ENCODE measurements around the gene ASAH2.
"Not testable (repeated sequence)": the region's sequence is repeated elsewhere in the genome, so short reads cannot be mapped to it uniquely, and the experiment has no call there.

Gene ASAH2

DNA sequence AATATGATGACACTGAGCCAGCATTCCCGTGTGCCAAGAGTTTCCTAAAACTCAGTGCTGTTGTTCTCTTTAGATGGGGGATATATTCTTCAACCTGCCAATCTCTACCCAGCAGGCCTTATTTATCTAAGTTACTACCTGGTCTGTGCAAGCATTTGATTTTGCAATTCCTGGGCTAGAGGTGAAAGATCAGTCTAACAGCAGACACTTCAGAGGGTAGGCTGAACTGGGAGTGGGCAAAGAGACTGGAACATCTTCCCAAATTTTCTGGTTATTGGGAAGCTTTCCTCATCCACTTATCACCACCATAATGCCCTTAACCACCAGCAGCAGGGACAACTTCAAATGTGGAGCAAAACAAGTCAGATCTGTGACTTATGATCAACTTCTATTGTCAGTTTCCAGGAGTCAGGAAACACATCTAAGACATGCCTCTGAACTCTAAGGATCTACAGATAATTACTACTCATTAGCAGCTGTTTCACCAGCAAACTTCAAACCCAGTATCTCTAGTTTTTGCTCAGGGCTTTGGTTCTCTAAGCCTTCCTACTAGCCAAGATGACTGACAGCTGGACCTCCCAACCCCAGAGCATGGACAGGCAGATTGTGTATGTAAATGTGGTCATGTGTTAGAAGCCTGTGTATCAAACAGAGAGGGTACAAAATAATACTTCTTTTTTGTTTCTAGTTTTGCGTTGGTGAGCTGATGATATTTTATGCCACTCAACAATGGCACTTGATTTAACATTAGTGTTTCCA is 1.0 kb downstream of the ASAH2 start:
- DNase-seq: no peak

DNA sequence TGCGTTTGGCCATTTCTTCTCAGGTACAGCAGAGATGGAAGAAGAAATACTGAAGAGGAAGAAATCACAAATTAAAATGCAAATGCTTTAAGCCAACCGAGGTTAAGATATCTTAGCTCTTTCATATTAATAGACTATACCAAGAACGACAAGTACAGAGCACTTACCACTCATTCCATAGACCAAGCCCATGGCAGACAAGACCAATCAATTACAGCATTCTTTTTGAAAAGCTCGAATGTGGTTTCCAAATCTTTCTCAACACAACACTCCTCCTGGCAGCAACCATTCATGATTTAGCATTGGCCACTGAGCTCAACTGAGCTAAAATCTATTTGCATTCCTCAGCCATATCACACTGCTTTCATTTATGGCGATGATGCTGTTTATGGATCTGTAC is 2.7 kb downstream of the ASAH2 start:
- no peak for DNase-seq

DNA sequence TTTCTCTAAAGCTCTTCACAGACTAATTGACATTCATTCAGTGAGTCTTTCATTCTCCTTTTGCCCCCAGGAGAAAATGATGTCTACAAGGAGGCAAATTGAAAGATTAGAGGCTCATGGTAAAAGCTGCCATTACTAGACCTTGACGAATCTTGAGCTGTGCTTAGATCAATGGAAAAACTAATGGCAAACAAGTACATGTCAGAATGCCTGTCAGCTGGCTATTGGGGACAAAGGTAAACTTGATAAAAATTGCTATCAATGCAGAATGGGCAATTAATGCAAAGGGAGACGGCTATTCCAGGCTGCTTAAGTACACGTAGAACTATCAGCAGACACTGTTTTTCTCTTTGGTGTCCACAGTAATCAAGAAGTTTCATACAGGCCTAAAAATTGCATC is 3.3 kb downstream of the ASAH2 start:
- DNase-seq: no peak

DNA sequence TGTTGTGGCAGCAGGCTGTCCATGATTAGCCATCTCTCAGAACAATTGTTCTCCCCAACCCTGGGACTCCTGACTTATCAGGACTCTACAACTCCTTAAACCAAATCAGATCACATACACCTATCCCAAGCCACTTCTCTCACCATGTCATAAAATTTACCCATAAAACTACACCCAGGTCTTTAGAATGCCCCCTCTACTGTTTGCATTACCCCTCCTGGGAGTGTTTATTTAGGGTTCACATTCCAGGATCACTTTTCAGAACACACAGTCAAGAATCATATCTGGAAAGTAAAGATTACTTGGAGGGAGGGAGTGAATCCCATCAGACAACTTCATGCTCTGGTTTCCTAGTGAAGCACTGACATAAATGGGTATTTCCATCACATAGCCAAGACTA is 7.1 kb downstream of the ASAH2 start:
- no peak for DNase-seq

DNA sequence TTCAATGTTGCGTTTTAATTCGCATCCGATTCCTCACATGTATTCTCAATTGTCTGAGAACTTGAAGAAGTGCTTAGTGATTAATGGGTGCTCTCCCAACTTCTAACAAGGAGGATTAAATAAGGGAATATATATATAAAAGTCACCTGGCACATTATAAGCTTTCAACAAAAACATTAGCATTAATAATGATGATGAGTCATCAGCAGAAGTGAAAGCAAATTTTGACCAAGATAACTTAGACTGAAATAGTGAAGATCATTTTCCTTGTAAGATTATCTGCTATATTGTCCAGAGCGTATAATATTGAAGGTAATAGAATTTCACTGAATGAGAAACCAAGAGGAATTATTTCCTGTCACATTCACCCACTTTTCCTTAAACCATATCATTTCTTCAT is 8.5 kb downstream of the ASAH2 start:
- DNase-seq: no peak

DNA sequence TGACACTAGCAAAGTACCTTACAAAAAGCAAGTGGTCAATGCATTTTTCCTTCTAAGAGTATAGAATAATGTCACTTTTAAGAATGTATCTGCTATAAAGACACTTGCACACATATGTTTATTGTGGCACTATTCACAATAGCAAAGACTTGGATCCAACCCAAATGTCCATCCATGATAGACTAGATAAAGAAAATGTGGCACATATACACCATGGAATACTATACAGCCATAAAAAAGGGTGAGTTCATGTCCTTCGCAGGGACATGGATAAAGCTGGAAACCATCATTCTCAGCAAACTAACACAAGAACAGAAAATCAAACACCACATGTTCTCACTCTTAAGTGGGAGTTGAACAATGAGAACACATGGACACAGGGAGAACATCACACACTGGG is 9.8 kb downstream of the ASAH2 start:
- not testable (repeated sequence) for DNase-seq

DNA sequence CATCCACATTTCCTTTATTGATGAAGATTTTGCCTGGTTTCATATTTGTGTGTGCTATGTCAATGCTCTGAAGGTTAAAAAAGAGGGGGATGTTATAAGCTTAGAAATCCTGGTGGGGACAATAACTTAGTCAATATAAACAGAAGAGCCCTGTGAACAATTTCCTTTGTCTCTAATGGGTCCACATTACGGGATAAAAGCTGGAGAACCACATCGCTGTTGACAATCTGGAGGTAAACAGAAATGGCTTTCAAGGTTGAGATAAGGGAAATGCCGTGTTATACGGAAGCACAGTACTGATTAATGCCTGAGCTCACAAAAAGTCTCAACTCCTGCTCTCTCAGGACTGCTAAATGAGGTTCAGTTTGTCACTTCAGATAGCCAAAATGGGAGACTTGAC is 16.8 kb downstream of the ASAH2 start:
- no peak for DNase-seq

DNA sequence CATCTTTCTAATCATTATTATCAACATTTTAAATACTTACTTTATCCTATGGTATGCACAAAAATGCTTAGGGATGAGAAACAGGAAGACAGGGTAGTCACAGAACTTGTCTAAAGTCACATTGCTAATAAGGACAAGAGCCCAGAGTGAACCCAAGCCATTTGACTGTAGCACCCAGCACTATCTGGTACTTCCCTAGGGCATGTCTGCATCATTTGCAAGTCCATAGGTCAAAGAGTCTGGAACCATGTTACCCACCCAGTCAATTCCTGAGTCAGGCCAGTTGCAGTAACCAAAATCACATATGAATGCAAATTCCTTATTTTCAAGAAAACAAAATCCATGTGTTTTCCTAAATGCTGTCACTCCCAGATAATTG is 19.1 kb downstream of the ASAH2 start:
- DNase-seq: no peak

DNA sequence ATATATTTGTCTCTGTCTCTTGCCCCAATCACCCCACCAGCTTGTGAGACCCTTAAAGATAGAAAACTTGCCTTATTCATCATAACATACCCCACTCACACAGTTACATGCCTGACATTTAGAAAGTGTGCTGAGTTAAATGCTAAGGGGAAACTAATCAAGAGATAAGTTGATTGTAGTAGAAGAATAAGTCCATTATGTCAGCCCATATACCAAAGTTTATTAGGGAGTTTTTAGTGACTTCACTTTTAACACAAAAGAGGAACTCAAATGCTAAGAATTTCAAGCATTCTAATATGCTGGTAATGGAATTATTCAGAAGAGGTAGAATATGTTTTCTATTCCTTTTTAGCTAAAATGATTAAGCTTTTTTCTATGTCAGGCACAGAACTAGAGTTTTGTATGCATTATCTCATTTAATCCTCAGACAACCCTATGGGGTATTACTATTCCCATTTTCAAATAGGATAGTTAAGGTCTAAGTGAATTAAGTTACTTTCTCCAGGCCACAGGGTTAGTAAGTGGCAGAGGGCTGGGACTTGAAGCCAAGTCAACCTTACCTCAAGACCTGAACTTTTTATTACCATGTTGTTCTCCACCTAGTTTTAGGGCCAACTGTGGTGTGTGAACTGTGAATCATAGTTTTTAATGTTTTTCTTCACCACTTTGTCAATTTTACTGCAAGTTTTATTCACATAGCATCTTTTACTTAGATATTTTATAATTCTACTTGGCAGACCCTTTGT is 19.6 kb downstream of the ASAH2 start:
- DNase-seq: no peak

DNA sequence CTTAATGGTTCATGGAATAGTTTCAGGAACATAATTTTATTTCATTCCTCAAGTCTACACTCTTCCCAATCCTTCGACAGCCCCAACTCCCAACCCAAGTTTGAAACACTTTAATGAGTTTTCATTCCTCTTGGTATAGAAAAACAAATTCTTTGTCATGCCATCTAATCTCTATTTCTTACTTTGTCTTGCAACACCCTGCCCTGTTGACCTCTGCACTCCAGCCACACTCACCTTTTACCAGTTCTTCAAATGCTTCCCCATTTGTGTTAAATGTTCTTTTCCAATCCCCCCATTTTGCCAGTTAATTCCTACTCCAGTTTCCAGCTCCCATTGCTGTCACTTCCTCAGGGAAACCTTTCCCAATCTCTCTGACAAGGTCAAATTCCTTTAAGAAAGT is 21.9 kb downstream of the ASAH2 start:
- no peak for DNase-seq

DNA sequence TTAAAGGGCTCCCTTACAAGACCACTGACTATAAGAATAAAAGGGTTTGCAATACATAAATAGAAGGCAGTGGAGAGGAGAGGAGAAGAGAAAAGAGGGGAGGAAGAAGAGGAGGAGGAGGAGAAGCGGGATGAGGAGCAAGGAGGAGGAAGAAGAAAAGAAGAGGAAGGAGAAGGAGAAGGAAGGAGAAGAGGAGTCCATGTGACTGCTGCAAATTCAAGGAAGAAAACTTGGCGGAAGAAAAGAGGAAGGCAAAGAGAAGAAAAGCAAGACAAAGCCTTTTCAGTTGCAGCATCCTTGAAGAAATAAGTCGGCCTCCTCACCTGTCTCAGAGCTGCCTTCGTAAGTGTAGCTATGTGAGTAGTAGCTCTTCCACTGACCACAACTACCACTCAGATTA is 22.6 kb downstream of the ASAH2 start:
- no peak for DNase-seq

DNA sequence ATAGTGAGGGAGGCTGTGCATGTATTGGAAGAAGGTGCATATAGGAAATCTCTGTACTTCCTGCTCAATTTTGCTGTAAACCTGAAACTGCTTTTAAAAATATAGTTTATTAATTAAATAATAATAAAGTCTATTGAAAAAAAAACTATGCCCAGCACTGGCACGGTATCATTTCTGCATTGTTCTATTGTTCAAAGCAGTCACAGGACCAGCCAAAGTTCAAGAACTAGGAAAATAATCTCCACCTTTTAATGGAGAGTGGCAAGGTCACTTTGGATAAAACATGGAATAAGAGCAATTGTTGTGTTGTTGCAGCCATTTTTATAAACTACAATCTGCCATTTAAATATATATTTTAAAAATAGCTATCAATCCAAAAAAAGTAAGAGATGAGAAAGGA is 24.7 kb downstream of the ASAH2 start:
- DNase-seq: no peak

DNA sequence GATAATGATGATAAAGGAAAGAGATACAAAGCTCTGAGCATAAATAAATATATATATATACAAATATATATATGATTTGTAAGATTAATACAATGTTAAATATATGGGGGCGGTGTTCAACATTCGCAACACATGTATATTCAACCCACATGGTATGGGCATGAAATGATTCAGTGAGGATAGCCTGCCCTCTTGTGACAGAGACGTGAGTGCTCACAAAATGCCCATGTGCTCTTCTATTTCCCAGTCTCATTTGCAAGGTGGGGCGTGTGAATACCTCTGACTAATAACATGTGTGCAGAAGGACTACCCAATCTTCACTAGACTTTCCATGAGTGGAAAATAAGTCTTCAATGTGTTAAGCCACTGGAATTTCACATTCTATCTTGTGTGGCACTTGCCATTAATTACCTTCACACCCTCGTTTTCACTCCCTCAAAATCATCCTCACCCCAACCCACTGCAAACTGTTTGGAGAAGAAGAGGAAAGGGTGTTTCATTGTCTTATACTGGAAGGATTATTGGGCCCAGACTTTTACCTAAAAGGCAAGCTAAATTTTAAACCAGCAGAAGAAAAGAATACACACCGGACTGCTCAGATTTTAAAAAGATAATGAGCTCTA is 26.9 kb downstream of the ASAH2 start:
- no peak for DNase-seq

DNA sequence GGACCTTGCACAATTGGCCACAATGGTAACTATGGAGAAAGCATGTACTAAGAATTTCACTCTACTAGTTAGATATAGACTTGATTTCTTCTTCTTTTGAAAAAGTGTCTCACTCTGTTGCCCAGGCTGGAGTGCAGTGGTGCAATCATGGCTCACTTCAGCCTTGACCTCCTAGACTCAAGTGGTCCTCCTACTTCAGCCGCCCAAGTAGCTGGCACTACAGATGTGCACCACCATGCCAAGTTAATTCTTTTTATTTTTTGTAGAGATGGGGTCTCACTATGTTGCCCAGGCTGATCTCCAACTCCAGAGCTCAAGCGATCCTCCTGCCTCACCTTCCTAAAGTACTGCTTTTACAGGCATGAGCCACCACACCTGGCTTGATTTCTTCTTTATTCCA is 29.1 kb downstream of the ASAH2 start:
- no peak for DNase-seq

DNA sequence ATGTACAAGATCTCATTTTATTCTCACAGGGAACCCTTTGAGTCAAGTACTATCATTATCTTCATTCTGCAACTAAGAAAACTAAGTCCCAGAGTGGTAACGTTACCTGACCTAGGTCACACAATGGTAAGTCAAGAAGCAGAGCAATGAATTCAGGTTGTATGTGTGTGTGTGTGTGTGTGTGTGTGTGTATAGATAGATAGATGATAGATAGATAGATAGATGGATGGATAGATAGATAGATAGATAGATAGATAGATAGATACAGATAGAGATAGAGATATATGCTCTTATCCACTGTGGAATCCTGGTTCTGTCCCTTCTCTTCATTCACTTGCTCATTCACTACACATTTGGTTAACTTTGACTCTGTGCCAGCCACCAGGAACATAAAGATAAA is 29.8 kb downstream of the ASAH2 start:
- no peak for DNase-seq

DNA sequence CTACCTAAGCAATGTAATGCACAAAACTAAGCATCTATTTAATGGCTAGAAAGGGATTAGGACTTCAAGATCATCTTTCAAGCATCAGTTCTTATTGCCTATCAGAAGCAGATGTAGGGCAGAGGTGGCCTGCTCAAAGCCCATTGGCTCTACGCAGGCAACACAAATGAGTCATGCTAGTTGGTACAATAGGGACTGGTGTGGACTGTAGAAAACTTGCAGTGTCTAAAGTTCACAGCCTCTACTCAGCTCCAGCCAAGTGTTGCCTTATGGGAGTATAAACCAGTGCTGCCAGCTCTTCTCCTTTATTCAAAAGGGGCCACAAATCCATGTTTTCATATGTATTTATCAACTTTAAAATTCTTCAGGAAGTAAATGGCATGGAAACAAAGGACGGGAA is 31.7 kb downstream of the ASAH2 start:
- no peak for DNase-seq

DNA sequence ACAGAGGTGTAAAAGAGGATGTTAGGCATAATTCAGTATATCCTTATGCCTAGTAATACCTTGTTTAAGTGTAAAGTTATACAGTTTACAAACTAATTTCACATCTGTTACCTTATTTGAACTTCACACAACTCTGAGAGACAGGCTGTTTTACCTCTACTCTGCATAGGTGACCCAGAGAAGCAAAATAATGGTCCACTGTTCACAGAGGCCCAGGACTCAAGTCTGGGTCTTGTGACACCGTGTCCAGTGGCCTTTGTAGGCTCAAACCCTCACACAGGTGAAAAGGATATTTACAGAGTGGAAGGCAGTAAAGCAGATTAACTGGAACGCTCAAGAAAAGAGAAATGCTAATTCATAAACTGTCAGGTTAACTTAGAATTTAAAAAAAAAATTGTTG is 32.1 kb downstream of the ASAH2 start:
- no peak for DNase-seq

DNA sequence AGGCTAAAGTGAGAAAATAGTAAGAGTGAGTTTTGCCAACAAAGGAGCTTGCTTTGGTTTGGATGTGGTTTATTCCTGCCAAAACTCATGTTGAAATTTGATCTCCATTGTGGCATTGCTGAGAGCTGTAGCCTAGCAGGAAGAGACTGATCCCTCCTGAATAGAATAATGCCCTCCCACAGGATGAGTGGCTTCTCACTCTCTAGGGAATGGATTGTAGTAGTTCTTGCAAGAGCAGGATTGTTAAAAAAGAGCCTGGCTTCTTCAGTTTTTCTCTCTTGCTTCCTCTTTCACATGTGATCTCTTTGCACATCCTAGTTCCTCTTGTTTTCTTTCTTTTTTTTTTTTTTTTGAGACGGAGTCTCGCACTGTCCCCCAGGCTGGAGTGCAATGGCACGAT is 34.4 kb downstream of the ASAH2 start:
- no peak for DNase-seq

DNA sequence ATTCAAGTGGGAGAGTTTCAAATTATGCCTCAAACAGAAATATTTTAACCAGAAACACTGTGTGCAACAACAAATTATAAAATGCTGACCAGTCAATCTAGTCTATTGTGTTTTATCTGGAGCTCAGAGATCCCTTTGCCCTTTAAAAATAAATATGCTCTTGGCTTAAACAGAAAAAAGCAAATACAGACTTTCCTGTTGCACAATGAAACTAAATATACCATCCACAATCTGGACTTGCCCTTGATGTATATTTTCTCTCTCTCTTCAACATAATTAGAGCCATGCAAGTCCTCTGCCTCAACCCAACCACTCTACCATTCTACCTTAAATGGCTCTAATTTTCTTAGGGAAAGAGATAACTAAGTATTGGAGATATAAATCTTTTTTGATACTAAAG is 34.9 kb downstream of the ASAH2 start:
- DNase-seq: no peak

DNA sequence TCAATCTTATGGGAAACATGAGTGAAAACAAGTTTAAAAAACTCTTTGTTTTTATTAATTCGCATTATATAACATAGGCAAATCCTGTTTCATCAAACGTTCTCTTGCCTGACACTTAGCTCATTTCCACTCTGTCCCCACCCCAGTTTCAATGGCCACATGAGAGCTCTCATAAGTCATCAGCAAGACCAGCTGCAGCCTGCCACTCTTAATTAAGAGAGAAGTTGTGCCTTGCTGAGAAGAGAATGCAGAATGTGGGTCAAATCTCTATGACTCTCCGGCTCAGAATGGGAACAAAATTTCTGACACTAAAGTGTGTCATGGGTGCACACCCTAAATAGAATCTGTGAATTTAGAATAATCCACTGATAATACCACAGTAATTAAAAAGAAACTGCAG is 39.6 kb downstream of the ASAH2 start:
- no peak for DNase-seq

DNA sequence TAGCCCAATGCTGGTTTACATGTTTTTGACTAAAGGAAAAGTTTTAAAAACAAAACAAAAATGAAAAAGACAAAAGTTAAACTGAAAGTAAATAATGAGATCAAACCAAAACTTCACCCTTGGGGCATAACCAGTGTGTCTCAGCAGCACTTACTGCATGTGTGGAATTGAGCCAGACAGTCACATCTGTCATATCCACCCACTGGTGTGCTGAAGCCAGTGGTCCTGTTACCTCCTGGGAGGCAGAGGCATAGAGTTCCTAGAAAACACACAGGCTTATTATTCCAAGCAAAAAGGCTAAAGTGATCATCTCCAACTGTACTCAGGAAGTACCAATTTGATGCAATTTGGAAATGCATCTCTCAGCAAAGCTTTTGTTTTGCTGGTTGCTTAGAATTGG is 40.4 kb downstream of the ASAH2 start:
- DNase-seq: no peak

Data from femur (tissue), 1 donor.